Mesodermal cell (in vitro differentiated cells): ENCODE results near the gene MRPS18A.

Source experiments
- H3K27ac ChIP-seq: 2 replicates; pipeline ENCODE4 v1.7.0; 2013; ENCODE audit warnings: mild to moderate bottlenecking, low read depth, low read length, moderate library complexity; ENCODE audit not compliant: severe bottlenecking
- H3K36me3 ChIP-seq: 2 replicates; pipeline ENCODE4 v1.7.1; 2013; ENCODE audit warnings: mild to moderate bottlenecking, low read length, moderate library complexity; ENCODE audit not compliant: control insufficient read depth, insufficient read depth
- H3K4me1 ChIP-seq: one replicate; pipeline ENCODE4 v1.7.1; 2013; ENCODE audit warnings: mild to moderate bottlenecking, low read length; ENCODE audit not compliant: insufficient read depth, control insufficient read depth, poor library complexity, severe bottlenecking
- H3K4me3 ChIP-seq: 2 replicates; pipeline ENCODE4 v1.7.0; 2013; ENCODE audit warnings: low read length, control low read depth, mild to moderate bottlenecking; ENCODE audit not compliant: insufficient read depth, poor library complexity, severe bottlenecking; ENCODE audit errors: extremely low read depth
- H3K9me3 ChIP-seq: 2 replicates; pipeline ENCODE4 v1.7.1; 2013; ENCODE audit warnings: mild to moderate bottlenecking, low read length, moderate library complexity; ENCODE audit not compliant: control insufficient read depth
- WGBS, 2 experiments: methylation state at CpG; one replicate each; pipeline ENCODE4 v1.1.5; 2013; ENCODE audit warnings: missing lambda C conversion rate in 2 of 2; ENCODE audit not compliant: insufficient coverage in 2 of 2; 5-methylcytosine and 5-hydroxymethylcytosine counted together

The MRPS18A gene

DNA sequence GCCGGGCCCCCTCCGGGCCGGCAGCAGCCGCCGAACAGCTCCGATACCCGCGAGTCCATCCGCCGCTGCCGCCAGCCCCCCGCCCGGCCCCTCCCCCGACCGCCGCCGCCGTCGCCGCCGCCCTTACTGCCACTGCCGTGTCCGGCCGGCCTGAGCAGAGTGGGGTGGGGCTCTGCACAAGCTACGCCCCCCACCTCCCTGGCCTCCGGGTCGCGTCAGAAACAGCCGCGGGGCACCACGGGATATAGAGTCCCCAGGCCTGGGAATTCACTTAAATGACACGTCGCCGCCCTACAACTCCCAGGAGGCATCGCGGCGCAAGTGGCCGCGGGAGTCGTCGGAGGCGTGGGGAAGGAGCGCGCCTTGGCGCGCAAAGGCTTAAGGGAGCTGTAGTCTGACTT lies 58.5 kb downstream of the MRPS18A start, which contains the start of gene GTPBP2:
Gene GTPBP2 (minus strand): TSS at position 161 of the 401 bp plus-strand sequence. CDS start 102 bp downstream, at position 59.
- H3K4me1 ChIP-seq = peaks cover 14% of the 10 kb centered on the region
- WGBS, 2 experiments = 0 to 1% methylated on average over 21 to 27 of the region's 46 CpGs
- peaks cover 36% of the 10 kb centered on the region for H3K36me3 ChIP-seq
- no peaks in the 10 kb centered on the region for H3K9me3 ChIP-seq
- peak within 1 kb of the TSS; percentile 99 for H3K27ac ChIP-seq
- H3K4me3 ChIP-seq = peak within 1 kb of the TSS; percentile 87

DNA sequence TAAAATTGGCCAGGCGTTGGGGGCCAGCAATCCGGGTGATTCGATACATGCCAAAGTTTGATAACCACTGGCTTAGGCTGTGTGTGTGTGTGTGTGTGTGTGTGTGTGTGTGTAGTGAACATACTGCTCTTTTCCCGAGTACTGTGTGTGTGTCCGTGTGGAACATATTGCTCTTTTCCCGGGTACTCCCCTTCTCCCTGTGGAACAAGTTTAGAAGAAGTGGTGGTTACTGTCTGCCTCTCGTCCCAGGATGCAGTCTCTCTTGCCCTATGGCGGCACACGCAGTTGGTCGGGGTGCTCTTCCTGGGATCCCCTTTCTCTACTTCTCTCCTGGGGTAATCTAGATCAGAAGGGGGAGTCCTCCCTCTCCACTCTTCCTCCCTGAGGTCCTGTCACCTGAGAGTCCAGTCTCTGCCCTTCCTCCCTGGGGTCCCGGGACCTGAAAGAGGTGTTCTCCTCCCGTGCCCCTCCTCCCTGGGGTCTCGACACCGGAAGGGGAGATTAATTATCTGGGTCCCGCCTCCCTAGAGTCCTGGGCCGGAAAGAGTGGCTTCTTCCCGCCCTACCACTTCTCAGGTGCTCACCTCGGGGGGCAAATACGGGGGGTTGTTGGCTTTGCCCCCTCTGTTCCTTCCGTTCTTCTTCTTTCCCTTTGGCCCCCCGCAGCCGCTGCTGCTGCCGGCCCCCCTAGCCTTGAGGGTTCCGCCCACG lies 59.0 kb downstream of the MRPS18A start:
- 14 to 19% methylated on average over 11 to 13 of the region's 25 CpGs for WGBS, 2 experiments
- Histone ChIP-seq H3K4me1 (peaks cover 14% of the 10 kb centered on the region), H3K4me3 (peak overlapping the region; percentile 87), H3K27ac (peak overlapping the region; percentile 77), H3K36me3 (peaks cover 42% of the 10 kb centered on the region), H3K9me3 (no peaks in the 10 kb centered on the region)

DNA sequence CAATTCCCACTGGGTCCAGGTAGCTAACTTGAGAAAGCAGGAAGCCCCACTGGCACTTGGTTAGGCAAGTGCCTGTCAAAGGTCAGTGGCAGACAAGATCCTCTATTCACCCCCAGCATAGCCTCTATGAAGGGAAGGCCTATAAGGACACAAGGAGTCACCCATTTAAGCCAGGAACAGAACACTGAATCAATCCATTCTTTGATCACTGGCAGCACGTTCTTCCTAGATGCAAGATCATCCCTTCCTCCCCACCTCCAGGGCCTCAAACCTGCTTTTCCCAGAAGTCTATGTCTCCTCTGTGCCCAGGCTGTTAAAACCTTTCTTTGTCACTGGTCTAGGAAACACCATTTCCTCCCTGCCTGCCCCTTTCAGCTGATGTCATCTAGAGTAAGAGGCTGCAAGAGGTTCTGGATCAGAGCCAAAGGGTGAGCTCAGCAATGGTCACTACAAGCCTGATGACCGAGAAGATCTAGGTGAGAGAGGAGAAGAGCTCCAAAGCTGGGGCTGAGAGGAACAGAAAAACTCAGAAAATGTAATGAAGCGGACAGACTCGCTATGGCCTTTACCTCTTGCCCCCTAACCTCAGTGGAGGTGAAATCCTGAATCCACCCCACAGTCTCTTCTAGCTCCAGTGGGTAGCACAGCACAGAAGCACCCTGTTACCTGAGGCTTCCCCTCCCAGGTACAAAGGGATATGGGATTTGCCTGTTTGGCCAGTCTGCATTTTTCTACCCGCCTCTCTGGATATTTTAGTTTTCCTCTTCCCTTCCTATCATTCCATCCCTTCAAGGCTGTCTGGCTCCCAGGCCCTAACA lies 60.4 kb downstream of the MRPS18A start:
- peak overlapping the region; percentile 57 for H3K27ac ChIP-seq
- peaks cover 14% of the 10 kb centered on the region for H3K4me1 ChIP-seq
- no peaks in the 10 kb centered on the region for H3K9me3 ChIP-seq
- 96 to 97% methylated on average over 3 to 4 of the region's 5 CpGs for WGBS, 2 experiments
- peaks cover 55% of the 10 kb centered on the region for H3K36me3 ChIP-seq
- H3K4me3 ChIP-seq = peak overlapping the region; percentile 5

DNA sequence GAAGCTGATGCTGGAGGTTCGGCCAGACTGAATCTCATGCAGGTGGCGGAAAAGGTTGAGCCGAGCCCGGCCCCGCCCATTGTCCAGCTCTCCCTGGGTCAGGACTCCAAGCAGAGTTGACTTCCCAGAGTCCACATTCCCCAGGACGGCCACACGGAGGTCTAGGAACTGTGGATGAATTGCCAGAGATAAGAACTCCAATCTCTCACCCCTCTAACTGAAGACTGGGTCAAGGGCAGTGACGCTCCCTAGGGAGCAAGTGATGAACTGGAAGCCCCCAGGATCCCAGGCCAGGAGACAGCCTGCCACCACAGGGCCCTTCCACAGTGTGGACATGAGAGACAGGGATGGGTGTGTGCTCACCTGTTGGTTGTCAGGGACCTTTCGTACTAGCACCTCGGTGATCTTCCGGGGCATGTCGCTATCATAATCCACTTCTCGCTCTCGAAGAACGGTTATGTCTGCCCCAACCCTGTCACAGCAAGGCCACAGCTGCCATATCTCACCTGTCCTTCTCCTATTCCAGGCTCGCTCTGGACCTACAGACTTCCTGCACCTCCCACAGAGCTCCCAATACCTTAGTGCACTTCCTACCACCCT lies 62.1 kb downstream of the MRPS18A start:
- Histone ChIP-seq H3K27ac (no peak overlapping the region), H3K9me3 (no peaks in the 10 kb centered on the region), H3K4me3 (no peak overlapping the region), H3K36me3 (peaks cover 72% of the 10 kb centered on the region), H3K4me1 (peaks cover 10% of the 10 kb centered on the region)
- 92 to 99% methylated on average over 10 of the region's 16 CpGs for WGBS, 2 experiments

DNA sequence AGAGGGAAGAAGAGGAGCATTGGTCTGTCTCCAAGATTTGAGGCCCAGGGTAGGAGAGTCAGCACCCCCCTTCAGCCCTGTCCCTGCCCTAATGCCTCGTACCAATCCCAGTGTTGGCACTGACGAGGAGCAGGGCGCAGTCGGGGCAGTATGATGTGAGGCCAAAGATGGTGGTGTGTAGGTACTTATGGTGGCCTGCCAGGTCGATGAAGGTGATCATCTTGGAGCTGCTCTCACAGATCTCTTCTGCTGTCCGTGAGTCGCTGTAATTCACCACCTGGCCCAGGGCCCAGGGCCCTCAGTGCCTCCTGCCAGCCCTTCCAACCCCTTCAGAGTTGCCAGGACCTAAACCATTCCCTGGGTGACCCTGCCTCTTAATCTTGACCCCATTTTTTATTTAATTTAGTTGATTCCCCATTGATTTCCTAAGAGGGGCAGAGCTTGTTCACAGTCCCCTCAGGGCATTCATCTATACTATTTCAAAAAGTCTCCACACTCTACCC lies 62.8 kb downstream of the MRPS18A start:
- no peak overlapping the region for H3K27ac ChIP-seq
- H3K9me3 ChIP-seq = no peaks in the 10 kb centered on the region
- H3K4me3 ChIP-seq = no peak overlapping the region
- 93 to 100% methylated on average over 3 to 5 of the region's 7 CpGs for WGBS, 2 experiments
- H3K4me1 ChIP-seq = peaks cover 10% of the 10 kb centered on the region
- H3K36me3 ChIP-seq = peaks cover 76% of the 10 kb centered on the region

DNA sequence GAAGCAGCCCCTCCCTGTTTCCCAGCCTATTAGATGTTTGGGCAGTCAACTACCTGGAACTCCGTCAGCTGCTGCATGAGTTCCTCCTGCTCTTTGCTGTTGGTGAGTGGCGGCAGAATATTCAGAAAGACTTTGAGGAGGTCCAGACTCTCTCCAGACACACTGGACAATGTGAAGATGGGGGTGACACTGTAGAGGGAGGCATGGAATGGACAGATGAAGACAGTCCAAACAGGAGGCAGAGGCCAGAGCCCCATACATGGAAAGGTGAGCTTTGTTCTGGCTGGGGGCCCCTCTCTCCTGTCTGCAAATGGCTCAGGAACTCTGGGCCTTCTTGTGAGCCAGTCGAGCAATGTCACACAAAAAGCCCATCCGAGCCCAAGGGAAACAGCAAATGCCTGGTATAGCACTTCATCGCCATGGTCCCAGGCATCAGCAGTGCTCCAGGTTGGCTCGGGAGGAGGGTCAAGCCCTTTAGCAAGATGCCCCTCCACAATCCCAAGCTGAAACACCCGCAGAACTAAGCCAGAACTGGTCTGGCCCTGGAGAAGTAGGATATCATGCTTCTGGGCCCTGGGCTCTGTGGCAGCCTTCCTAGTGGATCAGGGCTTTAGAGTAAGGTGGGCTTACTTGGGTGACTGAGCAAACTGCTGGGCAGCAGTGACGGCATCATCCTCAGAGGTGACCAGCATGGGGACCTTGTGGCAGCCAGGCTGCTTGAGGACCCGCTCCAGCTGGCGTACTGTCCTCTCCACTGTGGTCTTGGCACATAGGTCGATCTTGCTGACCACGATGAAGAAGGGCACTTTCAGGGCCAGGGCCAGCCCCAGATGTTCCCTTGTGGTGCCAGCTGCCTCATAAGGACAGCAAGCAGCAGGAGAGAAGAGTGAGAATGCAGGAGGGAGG lies 63.5 kb downstream of the MRPS18A start:
- H3K36me3 ChIP-seq = peaks cover 83% of the 10 kb centered on the region
- WGBS, 2 experiments = 95% methylated on average over 10 to 11 of the region's 12 CpGs
- H3K9me3 ChIP-seq = no peaks in the 10 kb centered on the region
- peaks cover 10% of the 10 kb centered on the region for H3K4me1 ChIP-seq
- H3K4me3 ChIP-seq = no peak overlapping the region
- no peak overlapping the region for H3K27ac ChIP-seq

DNA sequence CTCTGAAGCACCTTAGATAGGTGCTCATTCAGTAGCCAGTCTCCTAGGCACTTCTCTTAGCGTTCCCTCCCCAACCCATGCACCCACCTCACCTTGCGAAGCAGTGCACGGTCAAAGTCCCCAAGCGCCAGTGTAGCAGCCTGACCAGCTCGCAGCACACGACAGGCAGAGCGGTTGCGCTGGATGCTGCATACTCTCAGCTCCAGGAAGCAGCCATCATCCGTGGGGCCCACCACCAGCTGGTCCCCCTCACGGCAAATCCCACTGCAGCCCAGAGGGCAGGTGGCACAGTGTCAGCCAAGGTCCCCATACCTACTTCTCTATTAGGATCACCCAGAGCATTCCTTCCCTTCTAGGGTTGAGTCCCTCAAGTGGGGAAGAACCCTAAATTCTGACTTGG lies 65.0 kb downstream of the MRPS18A start:
- Histone ChIP-seq H3K4me3 (no peak overlapping the region), H3K36me3 (peaks cover 97% of the 10 kb centered on the region), H3K9me3 (no peaks in the 10 kb centered on the region), H3K4me1 (peaks cover 8% of the 10 kb centered on the region), H3K27ac (no peak overlapping the region)
- 95% methylated on average over 10 of the region's 10 CpGs for WGBS, 2 experiments

DNA sequence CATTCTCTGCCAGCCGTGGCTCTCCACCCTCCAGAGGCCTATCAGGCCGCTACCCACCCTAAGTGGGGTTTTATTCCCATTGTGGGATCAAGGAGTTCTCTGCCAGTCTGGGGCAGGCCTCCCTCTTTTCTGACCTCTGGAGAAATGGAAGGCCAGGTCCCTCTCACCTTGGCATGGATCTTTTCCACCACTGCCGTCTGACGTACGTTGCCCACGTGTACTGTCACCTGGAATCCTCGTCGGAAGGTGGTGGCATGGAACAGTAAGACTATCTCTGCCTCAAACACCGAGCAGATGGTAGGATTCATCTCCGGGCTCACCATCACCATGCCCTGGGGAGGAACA lies 65.8 kb downstream of the MRPS18A start:
- no peaks in the 10 kb centered on the region for H3K9me3 ChIP-seq
- peaks cover under 1% of the 10 kb centered on the region for H3K4me1 ChIP-seq
- 100% methylated on average over 6 to 10 of the region's 10 CpGs for WGBS, 2 experiments
- H3K27ac ChIP-seq = no peak overlapping the region
- no peak overlapping the region for H3K4me3 ChIP-seq
- H3K36me3 ChIP-seq = peaks cover 95% of the 10 kb centered on the region
